Frontal cortex (tissue), 4 donors: ENCODE results near the gene PHC3. TPM values are rescaled to one million over a fixed set of nuclear protein-coding genes. Genes with fewer than 3 reads are reported as not detected.

Experiments used
- DNase-seq, 2 donors: peaks; one replicate each; pipeline ENCODE4 v3.0.0; 2012; ENCODE audit warnings: low spot score in 2 of 2
- FAIRE-seq: peaks from 2 replicates; lab custom pipeline; 2012; peaks lifted over from hg19 to GRCh38; lab: Jason Lieb, UNC
- small RNA-seq: library from RNA; depleted of rRNA; stranded (forward); fragments of <200 nt; gene quantifications from one replicate; pipeline ENCODE3, GENCODE V24; 2014
- total RNA-seq: library from RNA; depleted of rRNA; stranded (reverse); fragments of >200 nt; gene quantifications from one replicate; pipeline ENCODE4 v1.2.3, GENCODE V29; 2014
- donor health status: control.
- donor health status: control.
- donor health status: control.

PHC3 gene
- total RNA-seq, 1 donor from 2014 or later: 35.1 TPM

GRCh38 chr3:170054204-170054603 lies 127.3 kb downstream of the PHC3 start:
- DNase-seq: no peak
- no peak for FAIRE-seq

GRCh38 chr3:170052398-170052797 lies 129.1 kb downstream of the PHC3 start:
- FAIRE-seq (no peak), DNase-seq (no peak)

DNA sequence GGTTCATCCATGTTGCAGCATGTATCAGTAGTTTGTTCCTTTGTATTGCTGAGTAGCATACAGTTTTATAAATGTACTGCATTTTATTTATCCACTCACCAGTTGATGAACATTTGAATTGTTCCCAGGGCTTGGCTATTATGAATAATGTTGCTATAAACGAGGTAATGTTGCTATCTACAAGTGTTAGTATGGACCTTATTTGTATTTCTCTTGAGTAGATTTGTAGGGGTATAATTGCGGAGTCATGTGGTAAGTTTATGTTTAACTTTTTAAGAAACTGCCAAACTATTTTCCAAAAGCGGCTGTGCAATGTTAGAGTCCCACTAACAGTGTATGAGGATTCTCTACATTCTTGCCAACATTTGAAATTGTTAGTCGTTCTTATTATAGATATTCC lies 130.8 kb downstream of the PHC3 start:
- DNase-seq (no peak), FAIRE-seq (no peak)

DNA sequence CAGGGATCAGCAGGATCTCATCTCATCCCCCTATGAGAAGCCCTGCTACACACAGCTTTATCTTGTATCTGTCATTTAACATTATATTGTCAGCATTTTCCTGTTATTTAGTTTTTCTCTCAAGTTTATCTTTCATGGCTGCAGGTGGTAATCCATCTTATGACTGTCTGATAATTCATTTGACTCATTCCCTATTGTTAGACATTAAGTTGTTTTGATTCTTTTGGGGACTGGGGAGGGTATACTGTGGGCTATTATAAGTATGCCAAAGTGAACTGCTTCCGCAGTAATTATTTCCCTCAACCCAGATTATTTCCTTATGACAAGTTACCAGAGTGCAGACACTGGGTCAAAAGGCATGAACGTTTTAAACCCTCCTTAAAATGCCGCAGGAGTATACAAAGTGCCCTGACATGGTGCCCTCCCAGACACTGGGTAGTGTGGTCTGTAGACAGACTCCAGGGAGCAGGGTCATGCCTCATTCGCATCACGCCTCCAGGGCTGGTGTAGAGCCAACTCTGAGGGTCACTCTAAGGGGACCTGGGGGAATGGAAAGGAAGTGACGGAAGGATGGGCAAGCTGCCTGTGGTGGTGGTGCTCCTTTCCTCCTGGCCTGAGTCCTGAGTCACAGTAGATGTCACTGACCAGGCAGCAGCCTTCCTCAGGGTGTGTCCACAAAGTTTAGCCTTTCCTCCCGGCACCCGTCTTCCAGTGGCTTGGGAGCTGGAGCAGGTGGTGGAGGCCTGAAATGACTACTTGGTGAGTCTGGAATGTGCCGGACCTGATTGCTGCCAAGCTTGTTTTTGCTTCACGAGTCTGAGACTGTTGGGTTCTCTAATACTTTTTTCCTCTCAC lies 132.2 kb downstream of the PHC3 start:
- no peak for FAIRE-seq
- no peak for DNase-seq

DNA sequence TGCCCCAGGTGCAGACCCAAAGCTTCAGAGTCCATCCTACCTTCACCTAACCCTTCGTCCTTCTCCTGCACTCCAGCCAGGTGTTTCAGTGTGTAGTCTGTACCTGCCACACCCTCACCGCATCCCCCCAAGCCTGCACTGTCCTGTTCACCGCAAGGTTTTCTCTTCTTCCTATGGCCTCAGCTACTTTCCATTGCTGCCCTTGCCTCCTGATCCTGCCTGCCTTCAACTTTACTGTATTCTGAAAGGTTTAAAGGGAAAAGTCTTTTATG lies 134.5 kb downstream of the PHC3 start:
- DNase-seq: no peak
- FAIRE-seq: no peak

GRCh38 chr3:170046269-170047132 lies 135.0 kb downstream of the PHC3 start:
- no peak for FAIRE-seq
- no peak for DNase-seq

DNA sequence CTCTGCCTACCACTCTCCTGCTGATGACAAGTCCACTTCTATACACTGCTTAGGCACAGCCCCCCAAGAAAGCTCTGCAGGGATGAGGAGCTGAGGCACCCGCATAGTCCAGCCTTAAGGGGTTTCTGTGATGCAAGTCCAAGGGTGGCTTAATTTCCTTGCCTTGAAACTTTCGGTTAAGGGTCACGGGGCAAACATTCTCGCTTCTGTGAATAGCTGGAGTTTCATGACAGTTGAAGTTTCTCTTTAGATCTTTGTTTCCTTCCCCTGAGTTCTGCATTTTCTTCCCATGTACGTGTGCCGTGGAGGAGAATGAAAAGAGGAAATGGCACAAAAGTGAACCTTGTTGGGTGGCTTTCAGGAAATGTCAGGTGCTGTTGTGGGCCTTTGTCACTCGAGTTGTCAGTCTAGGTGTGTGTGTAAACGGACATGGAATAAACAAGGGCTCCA lies 136.7 kb downstream of the PHC3 start:
- DNase-seq (no peak), FAIRE-seq (no peak)

DNA sequence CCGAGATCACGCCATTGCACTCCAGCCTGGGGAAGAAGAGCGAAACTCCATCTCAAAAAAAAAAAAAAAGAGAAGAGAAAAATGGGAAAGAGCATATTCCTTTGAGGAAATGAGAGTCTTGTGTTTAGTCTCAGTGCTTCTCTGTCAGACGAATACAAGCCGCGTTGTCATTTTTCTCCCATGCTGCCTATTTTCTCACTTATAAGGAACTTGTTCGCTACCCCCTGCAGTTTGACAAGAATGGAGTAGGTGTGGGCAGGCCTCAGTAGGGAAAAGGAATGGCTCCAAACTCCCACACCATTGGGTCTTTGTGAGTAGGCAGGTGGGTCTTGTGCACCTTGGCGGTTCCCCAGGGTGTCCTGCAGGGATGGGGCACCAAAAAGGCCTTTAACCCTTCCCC lies 137.3 kb downstream of the PHC3 start:
- FAIRE-seq: no peak
- DNase-seq: no peak

GRCh38 chr3:170043506-170043905 lies 138.0 kb downstream of the PHC3 start:
- no peak for DNase-seq
- FAIRE-seq: no peak

GRCh38 chr3:170040418-170040817 lies 141.1 kb downstream of the PHC3 start:
- DNase-seq (no peak), FAIRE-seq (no peak)

DNA sequence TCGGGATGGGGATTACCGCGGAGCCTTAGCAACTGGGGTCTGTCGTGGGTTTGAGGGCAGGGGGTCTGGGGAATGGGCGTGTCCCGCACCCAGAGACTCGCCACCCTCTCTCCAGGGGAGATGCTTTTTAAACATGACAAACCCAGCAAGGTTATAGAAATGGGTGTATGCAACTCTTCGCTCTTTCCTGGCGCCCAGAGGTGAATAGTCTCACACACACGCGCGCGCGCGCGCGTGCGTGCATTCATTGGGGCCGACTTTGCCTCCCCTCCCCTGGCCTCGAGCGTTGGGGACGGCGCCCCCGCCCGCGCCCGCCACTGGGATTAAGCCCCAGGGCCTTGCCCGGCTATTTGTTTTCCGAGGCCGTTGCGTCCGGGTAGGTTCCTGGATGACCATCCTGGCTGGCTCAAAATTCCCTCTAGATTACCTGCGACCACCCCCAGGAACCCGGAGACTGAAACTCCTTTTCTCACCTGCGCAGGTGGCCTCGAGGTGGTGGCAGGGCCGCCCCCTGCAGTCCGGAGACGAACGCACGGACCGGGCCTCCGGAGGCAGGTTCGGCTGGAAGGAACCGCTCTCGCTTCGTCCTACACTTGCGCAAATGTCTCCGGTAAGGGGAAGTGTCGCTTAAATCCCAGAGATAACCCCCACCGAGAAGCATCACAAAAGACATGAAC lies 143.0 kb downstream of the PHC3 start:
- FAIRE-seq: no peak
- DNase-seq: no peak

Small RNAs within 50 kb of the gene (small RNA-seq; reads per million reads assigned to genes)
- gene RNU4-38P (not detected), gene RNU6-315P (not detected)

Other genes with a start within 250 kb of the PHC3 start
- gene SEC62, start 214.9 kb downstream of the PHC3 start, total RNA-seq: 108 TPM
- gene GPR160, start 143.7 kb downstream of the PHC3 start, total RNA-seq: 2.9 TPM
- gene PRKCI, start 40.7 kb upstream of the PHC3 start, total RNA-seq: 95.8 TPM
- gene SKIL, start 176.0 kb upstream of the PHC3 start, total RNA-seq: 160 TPM
- 13.9 TPM for gene CLDN11, start 237.1 kb upstream of the PHC3 start, total RNA-seq